ENCODE data around the gene BCR.

- TF ChIP-seq CTCF (IDR thresholded peaks at IDR 0.05) (no peak), CREM (CRISPR knock-in tag; IDR thresholded peaks at IDR 0.05) (no peak), AFF4 (CRISPR knock-in tag; IDR thresholded peaks at IDR 0.05; ENCODE audit: borderline replicate concordance) (no peak), ZNF232 (CRISPR knock-in tag; IDR thresholded peaks at IDR 0.05) (no peak), MAX (CRISPR knock-in tag; IDR thresholded peaks at IDR 0.05) (no peak), ATF3 (CRISPR knock-in tag; conservative IDR thresholded peaks at IDR 0.05) (no peak), NFYB (CRISPR knock-in tag; conservative IDR thresholded peaks at IDR 0.05; ENCODE audit: low read depth) (no peak), ZNF416 (CRISPR knock-in tag; IDR thresholded peaks at IDR 0.05) (no peak), TEAD4 (CRISPR knock-in tag; IDR thresholded peaks at IDR 0.05) (no peak), FOXP1 (CRISPR knock-in tag; IDR thresholded peaks at IDR 0.05; ENCODE audit: borderline replicate concordance) (no peak), HMGXB4 (CRISPR knock-in tag; IDR thresholded peaks at IDR 0.05) (no peak), ELF4 (CRISPR knock-in tag; IDR thresholded peaks at IDR 0.05; ENCODE audit: low read depth) (no peak), MYBL2 (CRISPR knock-in tag; IDR thresholded peaks at IDR 0.05) (no peak)
These were observed 27.8 kb upstream of the BCR start for GRCh38 chr22:23152238-23153114.

Data from WTC11 (cell line).